ENCODE data around the gene CIC.

Gene CIC

DNA sequence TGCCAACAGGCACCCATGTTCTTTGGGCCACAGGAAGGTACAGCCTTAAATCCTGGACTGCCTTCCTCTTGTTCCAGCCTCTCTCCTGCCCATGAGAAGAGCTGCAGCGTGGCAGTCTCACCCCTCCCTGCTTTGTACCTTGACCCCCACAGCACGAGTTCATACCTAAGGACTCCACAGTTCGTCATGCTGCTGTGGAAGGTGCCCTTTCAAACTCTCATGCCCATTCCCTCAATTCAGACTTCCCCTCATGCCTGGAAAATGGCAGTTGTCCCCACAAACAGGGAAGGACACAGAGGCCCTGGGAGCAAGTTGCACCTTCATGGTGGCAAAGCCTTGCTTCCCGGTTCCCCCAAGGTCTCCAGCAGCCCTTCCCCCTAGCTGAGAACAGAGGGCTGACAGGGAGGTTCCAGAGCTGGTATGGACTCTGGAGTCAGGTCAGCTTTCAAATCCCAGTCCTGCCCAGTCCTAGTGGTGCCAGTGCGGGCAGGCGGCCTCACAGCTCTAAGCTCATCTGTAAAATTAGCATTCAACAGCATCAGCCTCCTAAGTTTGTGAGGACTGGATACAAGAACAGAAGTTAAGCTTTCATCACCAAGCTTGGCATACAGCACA, 35.3 kb upstream of the CIC start:
- Histone ChIP-seq H3F3A (ENCODE audit: insufficient read depth, low read length) (no peaks in the 10 kb centered on the region), H3K27me3 (replicated peaks; ENCODE audit: insufficient read depth, low read length) (no peaks in the 10 kb centered on the region), H4K20me1 (ENCODE audit: insufficient read depth, low read length) (no peaks in the 10 kb centered on the region), H3K9me3 (replicated peaks; ENCODE audit: insufficient read depth, low read length) (no peaks in the 10 kb centered on the region), H3K4me2 (ENCODE audit: low read depth, low read length) (no peak overlapping the region), H3K9me2 (replicated peaks; ENCODE audit: insufficient read depth, low read length) (no peaks in the 10 kb centered on the region), H3K79me2 (ENCODE audit: low read length) (peaks cover 29% of the 10 kb centered on the region), H3K27ac (ENCODE audit: low read length) (no peak overlapping the region), H3K4me3 (ENCODE audit: low read length) (no peak overlapping the region), H3K36me3 (replicated peaks; ENCODE audit: insufficient read depth, low read length) (no peaks in the 10 kb centered on the region), H3K9ac (ENCODE audit: low read length) (no peak overlapping the region), H3K4me1 (ENCODE audit: low read length) (no peaks in the 10 kb centered on the region), H2AFZ (ENCODE audit: low read length) (no peak overlapping the region)
- no peak for DNase-seq
- TF ChIP-seq, protein P1, sequence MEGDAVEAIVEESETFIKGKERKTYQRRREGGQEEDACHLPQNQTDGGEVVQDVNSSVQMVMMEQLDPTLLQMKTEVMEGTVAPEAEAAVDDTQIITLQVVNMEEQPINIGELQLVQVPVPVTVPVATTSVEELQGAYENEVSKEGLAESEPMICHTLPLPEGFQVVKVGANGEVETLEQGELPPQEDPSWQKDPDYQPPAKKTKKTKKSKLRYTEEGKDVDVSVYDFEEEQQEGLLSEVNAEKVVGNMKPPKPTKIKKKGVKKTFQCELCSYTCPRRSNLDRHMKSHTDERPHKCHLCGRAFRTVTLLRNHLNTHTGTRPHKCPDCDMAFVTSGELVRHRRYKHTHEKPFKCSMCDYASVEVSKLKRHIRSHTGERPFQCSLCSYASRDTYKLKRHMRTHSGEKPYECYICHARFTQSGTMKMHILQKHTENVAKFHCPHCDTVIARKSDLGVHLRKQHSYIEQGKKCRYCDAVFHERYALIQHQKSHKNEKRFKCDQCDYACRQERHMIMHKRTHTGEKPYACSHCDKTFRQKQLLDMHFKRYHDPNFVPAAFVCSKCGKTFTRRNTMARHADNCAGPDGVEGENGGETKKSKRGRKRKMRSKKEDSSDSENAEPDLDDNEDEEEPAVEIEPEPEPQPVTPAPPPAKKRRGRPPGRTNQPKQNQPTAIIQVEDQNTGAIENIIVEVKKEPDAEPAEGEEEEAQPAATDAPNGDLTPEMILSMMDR (IDR thresholded peaks at IDR 0.05; ENCODE audit: low read length) = no peak
- TF ChIP-seq EZH2 (optimal IDR thresholded peaks at IDR 0.05; ENCODE audit: low read depth, low read length) = no peak
- TF ChIP-seq EZH2phosphoT487 (IDR thresholded peaks at IDR 0.05; ENCODE audit: low read length) = no peak

DNA sequence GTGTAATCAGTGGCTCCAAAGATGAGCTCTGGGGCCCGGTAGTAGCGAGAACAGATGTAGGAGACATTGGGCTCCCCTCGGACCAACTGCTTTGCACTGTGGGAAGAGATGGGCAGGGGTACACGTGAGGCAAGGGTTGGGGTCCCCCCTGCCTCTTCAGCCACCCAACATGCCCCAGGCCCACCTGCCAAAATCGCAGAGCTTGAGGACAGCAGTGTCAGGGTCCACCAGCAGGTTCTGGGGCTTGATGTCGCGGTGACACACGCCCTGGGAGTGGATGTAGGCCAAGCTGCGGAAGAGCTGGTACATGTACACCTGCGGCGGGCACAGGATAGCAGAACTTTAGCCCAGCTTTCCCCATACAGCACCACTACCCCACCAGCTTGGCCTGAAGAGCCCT, 34.7 kb upstream of the CIC start:
- Histone ChIP-seq H3K36me3 (replicated peaks; ENCODE audit: insufficient read depth, low read length) (no peaks in the 10 kb centered on the region), H3K9me3 (replicated peaks; ENCODE audit: insufficient read depth, low read length) (no peaks in the 10 kb centered on the region), H3K27me3 (replicated peaks; ENCODE audit: insufficient read depth, low read length) (no peaks in the 10 kb centered on the region), H2AFZ (ENCODE audit: low read length) (no peak overlapping the region), H3K4me2 (ENCODE audit: low read depth, low read length) (no peak overlapping the region), H3K4me3 (ENCODE audit: low read length) (no peak overlapping the region), H3K9ac (ENCODE audit: low read length) (no peak overlapping the region), H4K20me1 (ENCODE audit: insufficient read depth, low read length) (no peaks in the 10 kb centered on the region), H3K4me1 (ENCODE audit: low read length) (no peaks in the 10 kb centered on the region), H3K27ac (ENCODE audit: low read length) (no peak overlapping the region), H3K9me2 (replicated peaks; ENCODE audit: insufficient read depth, low read length) (no peaks in the 10 kb centered on the region), H3F3A (ENCODE audit: insufficient read depth, low read length) (no peaks in the 10 kb centered on the region), H3K79me2 (ENCODE audit: low read length) (peaks cover 31% of the 10 kb centered on the region)
- TF ChIP-seq EZH2phosphoT487 (IDR thresholded peaks at IDR 0.05; ENCODE audit: low read length) = no peak
- TF ChIP-seq, protein P1 (IDR thresholded peaks at IDR 0.05; ENCODE audit: low read length) = no peak
- TF ChIP-seq EZH2 (optimal IDR thresholded peaks at IDR 0.05; ENCODE audit: low read depth, low read length) = no peak
- no peak for DNase-seq

DNA sequence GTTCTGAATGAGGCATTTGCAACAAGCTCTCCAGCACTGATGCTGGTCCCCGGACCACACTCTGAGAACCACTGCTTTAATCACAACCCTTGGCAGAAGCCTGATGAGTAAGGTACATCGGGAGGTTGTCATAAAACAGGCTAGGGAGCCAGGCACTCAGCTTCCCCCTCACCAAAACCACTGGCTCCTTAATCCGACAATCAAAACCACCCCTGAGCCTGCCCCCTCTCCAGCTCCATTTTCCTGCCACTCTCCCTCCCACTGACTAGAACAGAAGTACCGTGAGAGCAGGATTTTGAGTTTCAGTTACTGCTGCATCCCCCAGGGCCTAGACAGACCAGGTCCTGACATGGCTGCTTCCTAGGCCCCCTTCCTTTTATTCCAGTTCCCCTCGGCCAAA, 33.9 kb upstream of the CIC start:
- no peak for DNase-seq
- Histone ChIP-seq H3K36me3 (replicated peaks; ENCODE audit: insufficient read depth, low read length) (no peaks in the 10 kb centered on the region), H3K9me2 (replicated peaks; ENCODE audit: insufficient read depth, low read length) (no peaks in the 10 kb centered on the region), H2AFZ (ENCODE audit: low read length) (no peak overlapping the region), H3K4me2 (ENCODE audit: low read depth, low read length) (no peak overlapping the region), H3K4me3 (ENCODE audit: low read length) (no peak overlapping the region), H3K4me1 (ENCODE audit: low read length) (no peaks in the 10 kb centered on the region), H3K9me3 (replicated peaks; ENCODE audit: insufficient read depth, low read length) (no peaks in the 10 kb centered on the region), H4K20me1 (ENCODE audit: insufficient read depth, low read length) (no peaks in the 10 kb centered on the region), H3K79me2 (ENCODE audit: low read length) (peaks cover 30% of the 10 kb centered on the region), H3K27ac (ENCODE audit: low read length) (no peak overlapping the region), H3K9ac (ENCODE audit: low read length) (no peak overlapping the region), H3K27me3 (replicated peaks; ENCODE audit: insufficient read depth, low read length) (no peaks in the 10 kb centered on the region), H3F3A (ENCODE audit: insufficient read depth, low read length) (no peaks in the 10 kb centered on the region)
- TF ChIP-seq EZH2phosphoT487 (IDR thresholded peaks at IDR 0.05; ENCODE audit: low read length) (no peak), EZH2 (optimal IDR thresholded peaks at IDR 0.05; ENCODE audit: low read depth, low read length) (no peak)
- TF ChIP-seq, protein P1 (IDR thresholded peaks at IDR 0.05; ENCODE audit: low read length) = no peak
